ENCODE measurements around the gene ANKRD40CL. TPM values are rescaled to one million over a fixed set of nuclear protein-coding genes. Genes with fewer than 3 reads are reported as not detected.

ANKRD40CL gene
- total RNA-seq, 5 donors from 2014 or later (not counting 1 experiment from before 2014, with no cell fraction given), result not detected

- no peak overlapping the region for H3K4me3 ChIP-seq (ENCODE audit: control insufficient read depth in 1 of 2, extremely low read depth in 1 of 2, low read length in 1 of 2)
- DNase-seq (no peak), ATAC-seq (replicated peaks in 1 of 4) (no peak)
- H3K4me1 ChIP-seq (ENCODE audit: control insufficient read depth in 1 of 2, extremely low read depth in 1 of 2, insufficient read depth in 2 of 2, low read length in 2 of 2), result no peaks in the 10 kb centered on the region
- H3K36me3 Mint-ChIP-seq, result no peaks in the 10 kb centered on the region
- no peak overlapping the region for H3K27ac Mint-ChIP-seq
- no peaks in the 10 kb centered on the region for H3K4me1 Mint-ChIP-seq
- CTCF ChIA-PET, result no interaction called here
- no peaks in the 10 kb centered on the region for H3K9me3 Mint-ChIP-seq
- no peaks in the 10 kb centered on the region for H3K36me3 ChIP-seq (ENCODE audit: control insufficient read depth in 2 of 2, extremely low read depth in 1 of 2, insufficient read depth in 1 of 2, low read length in 1 of 2)
- no peak overlapping the region for H3K4me3 Mint-ChIP-seq
- no peaks in the 10 kb centered on the region for H3K9me3 ChIP-seq
- no peak overlapping the region for H3K27ac ChIP-seq (ENCODE audit: low read length)
- peaks cover 0 to 8% of the 10 kb centered on the region in 2 experiments for H3K27me3 ChIP-seq (replicated peaks in 1 of 2; ENCODE audit: control insufficient read depth in 2 of 2, extremely low read depth in 1 of 2, insufficient read depth in 2 of 2, low read length in 1 of 2)
- WGBS (ENCODE audit: insufficient coverage), result 83% methylated on average over 1 of the region's 12 CpGs
- POLR2A ChIA-PET, result no interaction called here
- no peaks in the 10 kb centered on the region for H3K27me3 Mint-ChIP-seq
Observed at GRCh38 chr17:50802609-50803571, 35.6 kb upstream of the ANKRD40CL start.

DNA sequence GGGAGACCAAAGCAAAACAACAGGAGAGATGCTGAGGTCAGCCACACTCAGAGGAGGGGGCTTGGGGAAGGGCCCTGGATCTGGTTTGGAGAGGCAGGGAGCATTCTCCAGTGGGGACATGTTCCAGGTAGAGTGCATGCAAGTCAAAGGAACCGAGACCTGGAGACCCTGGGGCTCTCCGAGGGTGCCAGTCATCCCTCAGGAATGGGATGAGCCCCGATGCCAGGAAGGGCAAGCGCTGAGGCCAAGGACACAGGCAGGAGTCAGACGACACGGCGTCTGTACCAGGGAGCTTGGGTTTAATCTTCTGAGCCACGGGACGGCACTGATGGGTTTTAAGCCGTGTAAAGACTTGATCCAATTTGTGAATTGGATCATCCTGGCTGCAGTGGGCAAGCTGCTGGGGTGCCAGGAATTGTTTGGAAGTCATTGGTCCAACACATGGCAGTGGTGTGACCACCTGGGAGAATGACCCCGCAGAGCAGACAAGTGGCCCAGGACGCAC is 32.9 kb upstream of the ANKRD40CL start:
- Histone ChIP-seq H3K27me3 (replicated peaks in 1 of 2; ENCODE audit: control insufficient read depth in 2 of 2, extremely low read depth in 1 of 2, insufficient read depth in 2 of 2, low read length in 1 of 2) (no peaks in the 10 kb centered on the region), H3K9me3 (no peaks in the 10 kb centered on the region), H3K4me3 (ENCODE audit: control insufficient read depth in 1 of 2, extremely low read depth in 1 of 2, low read length in 1 of 2) (no peak overlapping the region), H3K36me3 (ENCODE audit: control insufficient read depth in 2 of 2, extremely low read depth in 1 of 2, insufficient read depth in 1 of 2, low read length in 1 of 2) (no peaks in the 10 kb centered on the region), H3K4me1 (ENCODE audit: control insufficient read depth in 1 of 2, extremely low read depth in 1 of 2, insufficient read depth in 2 of 2, low read length in 2 of 2) (no peaks in the 10 kb centered on the region), H3K27ac (ENCODE audit: low read length) (no peak overlapping the region)
- Mint-ChIP-seq H3K4me3 (no peak overlapping the region), H3K27ac (no peak overlapping the region), H3K27me3 (no peaks in the 10 kb centered on the region), H3K36me3 (no peaks in the 10 kb centered on the region), H3K4me1 (no peaks in the 10 kb centered on the region), H3K9me3 (no peaks in the 10 kb centered on the region)
- no peak for DNase-seq
- ChIA-PET POLR2A (no interaction called here), CTCF (no interaction called here)
- ATAC-seq (replicated peaks in 1 of 4), result no peak
- 93% methylated on average over 11 of the region's 12 CpGs for WGBS (ENCODE audit: insufficient coverage)

GRCh38 chr17:50799582-50799981 is 32.3 kb upstream of the ANKRD40CL start:
- no peaks in the 10 kb centered on the region for H3K4me1 ChIP-seq (ENCODE audit: control insufficient read depth in 1 of 2, extremely low read depth in 1 of 2, insufficient read depth in 2 of 2, low read length in 2 of 2)
- CTCF ChIA-PET, result no interaction called here
- Mint-ChIP-seq H3K4me1 (no peaks in the 10 kb centered on the region), H3K27ac (no peak overlapping the region), H3K9me3 (no peaks in the 10 kb centered on the region), H3K4me3 (no peak overlapping the region), H3K36me3 (no peaks in the 10 kb centered on the region), H3K27me3 (no peaks in the 10 kb centered on the region)
- no peaks in the 10 kb centered on the region for H3K36me3 ChIP-seq (ENCODE audit: control insufficient read depth in 2 of 2, extremely low read depth in 1 of 2, insufficient read depth in 1 of 2, low read length in 1 of 2)
- no peaks in the 10 kb centered on the region for H3K9me3 ChIP-seq
- no peaks in the 10 kb centered on the region for H3K27me3 ChIP-seq (replicated peaks in 1 of 2; ENCODE audit: control insufficient read depth in 2 of 2, extremely low read depth in 1 of 2, insufficient read depth in 2 of 2, low read length in 1 of 2)
- no peak for ATAC-seq (replicated peaks in 1 of 4)
- no peak overlapping the region for H3K4me3 ChIP-seq (ENCODE audit: control insufficient read depth in 1 of 2, extremely low read depth in 1 of 2, low read length in 1 of 2)
- POLR2A ChIA-PET, result interaction anchor here in 1 of 2 donors (0.6 kb wide), 1 partner anchor 51 kb away, joined by 5 read pairs; no protein-coding TSS in a partner anchor
- WGBS (ENCODE audit: insufficient coverage), result 86% methylated on average over 8 of the region's 9 CpGs
- DNase-seq, result no peak
- no peak overlapping the region for H3K27ac ChIP-seq (ENCODE audit: low read length)

DNA sequence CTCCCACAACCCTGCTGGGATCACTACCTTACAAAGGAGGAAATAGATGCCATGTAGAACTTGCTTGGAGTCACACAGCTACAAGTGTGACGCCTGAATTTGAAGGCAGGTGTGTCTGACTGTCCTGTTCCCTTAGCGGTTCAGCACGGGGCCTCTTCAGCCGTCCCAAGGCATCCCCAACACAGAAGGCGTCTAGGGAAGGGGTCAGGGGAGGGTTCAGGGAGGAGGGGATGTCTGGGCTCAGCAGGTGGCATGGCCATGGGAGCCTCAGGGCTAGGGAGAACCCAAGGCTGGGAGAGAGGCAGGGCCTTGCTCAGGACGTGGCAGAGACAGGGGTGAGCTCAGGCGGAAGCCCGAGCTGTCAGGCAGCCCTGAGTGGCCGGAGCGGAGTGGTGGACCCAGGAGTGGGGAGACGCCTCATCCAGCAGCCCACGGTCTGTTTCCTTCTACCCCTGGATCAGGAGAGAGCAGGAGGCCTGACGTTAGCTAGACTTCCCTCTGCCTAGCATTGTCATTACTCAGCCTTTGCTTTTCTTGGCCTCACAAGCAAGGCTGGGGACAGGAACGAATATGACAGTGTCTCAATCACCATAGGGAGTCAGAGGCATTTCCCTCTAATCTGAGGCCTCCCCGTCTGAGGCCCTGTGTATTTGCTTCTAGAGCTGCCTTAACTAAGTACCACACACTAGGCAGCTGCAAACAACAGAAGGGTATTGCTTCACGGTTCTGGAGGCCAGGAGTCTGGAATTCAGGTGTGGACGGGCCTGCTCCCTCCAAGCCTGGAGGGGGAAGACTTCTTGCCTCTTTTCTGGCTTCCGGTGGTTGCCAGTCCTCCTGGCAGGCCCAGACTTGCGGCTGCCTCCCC is 31.3 kb upstream of the ANKRD40CL start:
- H3K9me3 Mint-ChIP-seq, result no peaks in the 10 kb centered on the region
- Histone ChIP-seq H3K36me3 (ENCODE audit: control insufficient read depth in 2 of 2, extremely low read depth in 1 of 2, insufficient read depth in 1 of 2, low read length in 1 of 2) (no peaks in the 10 kb centered on the region), H3K27ac (ENCODE audit: low read length) (no peak overlapping the region), H3K4me1 (ENCODE audit: control insufficient read depth in 1 of 2, extremely low read depth in 1 of 2, insufficient read depth in 2 of 2, low read length in 2 of 2) (no peaks in the 10 kb centered on the region), H3K9me3 (no peaks in the 10 kb centered on the region), H3K4me3 (ENCODE audit: control insufficient read depth in 1 of 2, extremely low read depth in 1 of 2, low read length in 1 of 2) (no peak overlapping the region), H3K27me3 (replicated peaks in 1 of 2; ENCODE audit: control insufficient read depth in 2 of 2, extremely low read depth in 1 of 2, insufficient read depth in 2 of 2, low read length in 1 of 2) (no peaks in the 10 kb centered on the region)
- H3K36me3 Mint-ChIP-seq, result no peaks in the 10 kb centered on the region
- no peaks in the 10 kb centered on the region for H3K27me3 Mint-ChIP-seq
- no peaks in the 10 kb centered on the region for H3K4me1 Mint-ChIP-seq
- ATAC-seq (replicated peaks in 1 of 4) (no peak), DNase-seq (no peak)
- ChIA-PET POLR2A (no interaction called here), CTCF (no interaction called here)
- WGBS (ENCODE audit: insufficient coverage), result 84% methylated on average over 17 of the region's 19 CpGs
- no peak overlapping the region for H3K4me3 Mint-ChIP-seq
- no peak overlapping the region for H3K27ac Mint-ChIP-seq

- DNase-seq, result no peak
- Histone ChIP-seq H3K27me3 (replicated peaks in 1 of 2; ENCODE audit: control insufficient read depth in 2 of 2, extremely low read depth in 1 of 2, insufficient read depth in 2 of 2, low read length in 1 of 2) (no peaks in the 10 kb centered on the region), H3K27ac (ENCODE audit: low read length) (no peak overlapping the region), H3K4me3 (ENCODE audit: control insufficient read depth in 1 of 2, extremely low read depth in 1 of 2, low read length in 1 of 2) (no peak overlapping the region), H3K9me3 (no peaks in the 10 kb centered on the region), H3K36me3 (ENCODE audit: control insufficient read depth in 2 of 2, extremely low read depth in 1 of 2, insufficient read depth in 1 of 2, low read length in 1 of 2) (no peaks in the 10 kb centered on the region), H3K4me1 (ENCODE audit: control insufficient read depth in 1 of 2, extremely low read depth in 1 of 2, insufficient read depth in 2 of 2, low read length in 2 of 2) (no peaks in the 10 kb centered on the region)
- H3K9me3 Mint-ChIP-seq, result no peaks in the 10 kb centered on the region
- POLR2A ChIA-PET, result no interaction called here
- H3K27me3 Mint-ChIP-seq, result no peaks in the 10 kb centered on the region
- H3K36me3 Mint-ChIP-seq, result no peaks in the 10 kb centered on the region
- H3K4me1 Mint-ChIP-seq, result no peaks in the 10 kb centered on the region
- ATAC-seq (replicated peaks in 1 of 4), result no peak
- CTCF ChIA-PET, result no interaction called here
- whole genome bisulfite sequencing (ENCODE audit: insufficient coverage), result 94% methylated on average over 10 of the region's 11 CpGs
- no peak overlapping the region for H3K4me3 Mint-ChIP-seq
- no peak overlapping the region for H3K27ac Mint-ChIP-seq
Observed at GRCh38 chr17:50797135-50797810, 30.0 kb upstream of the ANKRD40CL start.

DNA sequence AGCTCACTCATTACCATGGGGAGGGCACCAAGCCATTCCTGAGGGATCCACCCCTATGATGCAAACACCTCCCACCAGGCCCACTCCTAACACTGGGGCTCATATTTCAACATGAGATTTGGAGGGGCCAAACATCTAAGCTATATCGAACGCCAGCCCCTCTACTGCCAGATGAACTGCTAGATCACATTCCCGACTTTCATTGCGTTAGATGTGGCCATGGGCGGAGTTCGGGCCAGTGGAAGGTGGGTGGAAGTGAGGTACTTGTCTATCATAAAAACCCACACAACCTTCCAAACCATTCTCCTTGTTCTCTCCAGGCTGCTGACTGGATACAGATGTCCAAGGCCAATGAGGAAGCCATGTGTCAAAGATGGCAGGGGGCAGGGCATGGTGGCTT is 27.0 kb upstream of the ANKRD40CL start:
- Histone ChIP-seq H3K4me3 (ENCODE audit: control insufficient read depth in 1 of 2, extremely low read depth in 1 of 2, low read length in 1 of 2) (no peak overlapping the region), H3K27ac (ENCODE audit: low read length) (no peak overlapping the region), H3K27me3 (replicated peaks in 1 of 2; ENCODE audit: control insufficient read depth in 2 of 2, extremely low read depth in 1 of 2, insufficient read depth in 2 of 2, low read length in 1 of 2) (no peaks in the 10 kb centered on the region), H3K36me3 (ENCODE audit: control insufficient read depth in 2 of 2, extremely low read depth in 1 of 2, insufficient read depth in 1 of 2, low read length in 1 of 2) (no peaks in the 10 kb centered on the region), H3K4me1 (ENCODE audit: control insufficient read depth in 1 of 2, extremely low read depth in 1 of 2, insufficient read depth in 2 of 2, low read length in 2 of 2) (no peaks in the 10 kb centered on the region), H3K9me3 (no peaks in the 10 kb centered on the region)
- ChIA-PET CTCF (interaction anchor here in 1 of 2 donors (0.6 kb wide), 1 partner anchor 651 kb away, joined by 4 read pairs; no protein-coding TSS in a partner anchor), POLR2A (interaction anchor here in 1 of 2 donors (0.6 kb wide), 1 partner anchor 14 kb away, joined by 8 read pairs; no protein-coding TSS in a partner anchor)
- Mint-ChIP-seq H3K27me3 (no peaks in the 10 kb centered on the region), H3K27ac (no peak overlapping the region), H3K4me3 (no peak overlapping the region), H3K9me3 (no peaks in the 10 kb centered on the region), H3K36me3 (no peaks in the 10 kb centered on the region), H3K4me1 (no peaks in the 10 kb centered on the region)
- no CpG with 5 or more reads among the region's 6 CpGs for WGBS (ENCODE audit: insufficient coverage)
- no peak for ATAC-seq (replicated peaks in 1 of 4)
- no peak for DNase-seq

Data from T-cell (primary cell).